RWPE2 (cell line): ENCODE data around the gene ANGPTL5.
A peak's percentile ranks its signal among the peaks of the same experiment; 100 is the strongest.
"Not testable (repeated sequence)": the region's sequence is repeated elsewhere in the genome, so short reads cannot be mapped to it uniquely, and the experiment has no call there.

Source experiments
- ATAC-seq: fragments of 200-7000 bp; cut with Tn5 transposase; 3 replicates; pipeline ENCODE4 v1.9.1; 2021; ENCODE audit warnings: low read depth
- DNase-seq: peaks from one replicate; pipeline ENCODE4 v3.0.0-alpha.2; 2020; ENCODE audit warnings: low spot score
- H3K27ac ChIP-seq: fragments of 450-650 bp; 2 replicates; pipeline ENCODE4 v1.5.1; 2017; ENCODE audit warnings: mild to moderate bottlenecking; ENCODE audit not compliant: poor library complexity, severe bottlenecking
- H3K27me3 ChIP-seq: fragments of 250-450 bp; sonication (Bioruptor Pico); 2 replicates; pipeline ENCODE4 v1.5.1; 2021; ENCODE audit warnings: mild to moderate bottlenecking, moderate library complexity; ENCODE audit not compliant: insufficient read depth, poor library complexity, severe bottlenecking
- H3K36me3 ChIP-seq: fragments of 250-450 bp; sonication (Bioruptor Pico); 2 replicates; pipeline ENCODE4 v1.5.1; 2020; ENCODE audit warnings: low read depth, mild to moderate bottlenecking, moderate library complexity
- H3K4me1 ChIP-seq: fragments of 250-450 bp; sonication (Bioruptor Pico); 2 replicates; pipeline ENCODE4 v1.5.1; 2021; ENCODE audit warnings: mild to moderate bottlenecking, moderate library complexity; ENCODE audit not compliant: insufficient read depth, poor library complexity, severe bottlenecking
- H3K4me3 ChIP-seq: fragments of 250-450 bp; sonication (Bioruptor Pico); 2 replicates; pipeline ENCODE4 v1.5.1; 2021; ENCODE audit warnings: mild to moderate bottlenecking, moderate library complexity; ENCODE audit not compliant: severe bottlenecking
- H3K9me3 ChIP-seq: fragments of 250-450 bp; sonication (Bioruptor Pico); 2 replicates; pipeline ENCODE4 v1.5.1; 2021; ENCODE audit warnings: mild to moderate bottlenecking, moderate library complexity; ENCODE audit not compliant: severe bottlenecking
- TF ChIP-seq, protein P1 (sequence below): fragments of 450-650 bp; IDR thresholded peaks from one replicate; pipeline ENCODE4 v1.5.1; 2017; ENCODE audit warnings: mild to moderate bottlenecking, moderate library complexity; ENCODE audit not compliant: poor library complexity, severe bottlenecking

The ANGPTL5 gene

DNA sequence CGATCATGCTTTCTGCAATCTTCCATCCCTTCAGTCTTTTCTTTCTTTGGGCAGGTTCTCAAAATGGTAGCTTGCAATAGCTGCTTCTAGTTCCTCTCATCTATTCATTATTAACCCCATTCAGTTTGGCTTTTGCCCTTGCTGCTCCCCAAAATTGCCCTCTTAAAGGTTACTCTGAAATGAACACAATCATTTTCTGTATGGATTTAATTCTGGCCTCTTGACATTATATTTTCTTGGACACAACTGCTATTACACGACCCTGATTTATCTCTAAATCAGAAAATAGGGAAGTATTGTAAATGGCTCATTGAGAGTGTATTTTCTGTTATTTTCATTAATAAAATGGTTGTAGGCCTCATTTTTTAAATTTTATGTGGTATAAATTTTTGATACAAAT, at the start of gene ANGPTL5:
Gene ANGPTL5, minus strand, starts transcription at position 101 of the 400 bp plus-strand sequence. CDS start 8,613 bp downstream, outside the sequence.
- DNase-seq (no peak), ATAC-seq (no peak)
- H3K27me3 ChIP-seq: no peaks in the 10 kb centered on the region
- peaks cover 12% of the 10 kb centered on the region for H3K4me1 ChIP-seq
- peak within 1 kb of the TSS; percentile 61 for H3K27ac ChIP-seq
- H3K9me3 ChIP-seq: no peaks in the 10 kb centered on the region
- H3K36me3 ChIP-seq: no peaks in the 10 kb centered on the region
- peak within 1 kb of the TSS; percentile 80 for H3K4me3 ChIP-seq
- TF ChIP-seq, protein P1, sequence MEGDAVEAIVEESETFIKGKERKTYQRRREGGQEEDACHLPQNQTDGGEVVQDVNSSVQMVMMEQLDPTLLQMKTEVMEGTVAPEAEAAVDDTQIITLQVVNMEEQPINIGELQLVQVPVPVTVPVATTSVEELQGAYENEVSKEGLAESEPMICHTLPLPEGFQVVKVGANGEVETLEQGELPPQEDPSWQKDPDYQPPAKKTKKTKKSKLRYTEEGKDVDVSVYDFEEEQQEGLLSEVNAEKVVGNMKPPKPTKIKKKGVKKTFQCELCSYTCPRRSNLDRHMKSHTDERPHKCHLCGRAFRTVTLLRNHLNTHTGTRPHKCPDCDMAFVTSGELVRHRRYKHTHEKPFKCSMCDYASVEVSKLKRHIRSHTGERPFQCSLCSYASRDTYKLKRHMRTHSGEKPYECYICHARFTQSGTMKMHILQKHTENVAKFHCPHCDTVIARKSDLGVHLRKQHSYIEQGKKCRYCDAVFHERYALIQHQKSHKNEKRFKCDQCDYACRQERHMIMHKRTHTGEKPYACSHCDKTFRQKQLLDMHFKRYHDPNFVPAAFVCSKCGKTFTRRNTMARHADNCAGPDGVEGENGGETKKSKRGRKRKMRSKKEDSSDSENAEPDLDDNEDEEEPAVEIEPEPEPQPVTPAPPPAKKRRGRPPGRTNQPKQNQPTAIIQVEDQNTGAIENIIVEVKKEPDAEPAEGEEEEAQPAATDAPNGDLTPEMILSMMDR: no peak

DNA sequence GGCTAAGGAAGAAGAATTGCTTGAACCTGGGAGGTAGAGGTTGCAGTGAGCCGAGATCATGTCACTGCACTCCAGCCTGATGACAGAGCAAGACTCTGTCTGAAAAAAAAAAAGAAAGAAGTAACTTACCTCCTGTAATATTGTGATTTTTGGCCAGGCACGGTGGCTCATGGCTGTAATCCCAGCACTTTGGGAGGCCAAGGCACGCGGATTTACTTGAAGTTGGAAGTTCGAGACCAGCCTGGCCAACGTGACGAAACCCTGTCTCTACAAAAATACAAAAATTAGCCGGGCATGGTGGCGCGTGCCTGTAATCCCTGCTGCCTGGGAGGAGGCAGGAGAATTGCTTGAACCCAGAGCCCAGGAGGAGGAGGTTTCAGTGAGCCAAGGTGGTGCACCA, 47.9 kb upstream of the ANGPTL5 start:
- not testable (repeated sequence) for ATAC-seq, H3K4me1 ChIP-seq, H3K9me3 ChIP-seq, H3K27me3 ChIP-seq, H3K36me3 ChIP-seq, H3K4me3 ChIP-seq, H3K27ac ChIP-seq, DNase-seq

DNA sequence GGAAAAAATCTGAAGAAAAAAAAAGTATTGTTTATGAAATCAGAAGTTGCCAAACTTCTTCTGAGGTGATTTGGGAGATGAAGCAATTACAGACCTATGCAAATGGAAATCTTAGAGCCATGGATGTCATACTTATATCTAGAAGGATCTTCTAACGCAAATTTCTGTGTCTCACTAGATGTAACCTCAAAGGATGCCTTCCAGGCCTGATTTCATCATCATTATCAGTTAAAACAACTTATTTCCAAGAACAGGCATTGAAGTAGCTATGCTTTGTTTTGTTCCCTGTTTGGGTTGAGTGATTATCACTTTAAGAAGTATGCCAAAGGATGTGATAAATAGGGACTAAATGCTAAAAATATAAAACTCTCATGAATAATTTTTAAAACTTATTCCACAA, 43.9 kb upstream of the ANGPTL5 start:
- Histone ChIP-seq H3K27ac (no peak overlapping the region), H3K4me1 (no peaks in the 10 kb centered on the region), H3K27me3 (no peaks in the 10 kb centered on the region), H3K4me3 (no peak overlapping the region), H3K36me3 (peaks cover 11% of the 10 kb centered on the region; the same call in 1 of the 2 replicates), H3K9me3 (peaks cover 2% of the 10 kb centered on the region)
- ATAC-seq (no peak), DNase-seq (no peak)
- TF ChIP-seq, protein P1: no peak

DNA sequence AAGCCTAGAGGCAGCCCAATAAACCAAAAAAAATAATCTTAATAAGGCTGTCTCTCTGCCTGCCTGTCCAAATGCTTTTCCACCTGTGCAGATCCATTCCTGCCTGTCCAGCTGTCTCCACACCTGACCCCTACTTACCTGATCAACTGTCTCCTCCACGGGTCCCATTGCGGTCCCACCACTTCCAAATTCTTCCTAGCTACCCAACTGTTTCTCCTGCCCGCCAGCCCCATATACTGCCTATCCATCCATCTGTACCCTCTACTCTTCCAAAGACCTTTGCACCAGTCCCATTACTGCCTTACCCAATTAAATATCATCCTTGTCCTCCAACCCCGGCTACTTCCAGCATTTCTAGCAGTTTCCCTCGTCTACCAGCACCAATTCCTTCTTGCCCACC, 39.4 kb upstream of the ANGPTL5 start:
- DNase-seq (no peak), ATAC-seq (no peak)
- Histone ChIP-seq H3K27me3 (no peaks in the 10 kb centered on the region), H3K9me3 (peaks cover 2% of the 10 kb centered on the region), H3K36me3 (peaks cover 11% of the 10 kb centered on the region), H3K27ac (no peak overlapping the region), H3K4me3 (no peak overlapping the region), H3K4me1 (no peaks in the 10 kb centered on the region)
- TF ChIP-seq, protein P1: no peak

DNA sequence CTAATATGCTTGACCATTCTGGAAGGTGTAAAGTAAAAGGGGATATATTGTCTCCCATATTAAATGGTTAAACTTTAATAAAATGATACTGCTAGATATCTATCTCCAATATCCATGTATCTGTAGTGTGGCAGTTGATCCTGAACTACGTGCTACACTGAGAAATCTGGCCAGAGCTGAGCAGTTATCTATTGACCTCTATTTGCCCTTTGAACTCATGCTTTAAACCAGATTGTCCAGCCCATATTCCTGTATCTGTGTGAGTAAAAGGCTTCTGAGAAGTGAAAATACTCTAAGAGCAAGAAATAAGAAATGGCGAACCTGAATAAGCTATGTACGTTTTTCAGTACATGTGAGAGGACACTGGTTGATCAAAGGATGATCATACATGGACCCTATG, 39.0 kb upstream of the ANGPTL5 start:
- H3K4me3 ChIP-seq: no peak overlapping the region
- no peak for DNase-seq
- no peak for ATAC-seq
- no peak overlapping the region for H3K27ac ChIP-seq
- H3K9me3 ChIP-seq: peaks cover 2% of the 10 kb centered on the region
- TF ChIP-seq, protein P1: no peak
- H3K36me3 ChIP-seq: peaks cover 10% of the 10 kb centered on the region
- H3K4me1 ChIP-seq: no peaks in the 10 kb centered on the region
- no peaks in the 10 kb centered on the region for H3K27me3 ChIP-seq
